ENCODE results near the gene ATG2A. TPM values are rescaled to one million over a fixed set of nuclear protein-coding genes. Genes with fewer than 3 reads are reported as not detected.

The ATG2A gene
- total and polyA plus RNA-seq, 8 donors, result 12.2 to 77.6 (median 26.6) TPM

DNA sequence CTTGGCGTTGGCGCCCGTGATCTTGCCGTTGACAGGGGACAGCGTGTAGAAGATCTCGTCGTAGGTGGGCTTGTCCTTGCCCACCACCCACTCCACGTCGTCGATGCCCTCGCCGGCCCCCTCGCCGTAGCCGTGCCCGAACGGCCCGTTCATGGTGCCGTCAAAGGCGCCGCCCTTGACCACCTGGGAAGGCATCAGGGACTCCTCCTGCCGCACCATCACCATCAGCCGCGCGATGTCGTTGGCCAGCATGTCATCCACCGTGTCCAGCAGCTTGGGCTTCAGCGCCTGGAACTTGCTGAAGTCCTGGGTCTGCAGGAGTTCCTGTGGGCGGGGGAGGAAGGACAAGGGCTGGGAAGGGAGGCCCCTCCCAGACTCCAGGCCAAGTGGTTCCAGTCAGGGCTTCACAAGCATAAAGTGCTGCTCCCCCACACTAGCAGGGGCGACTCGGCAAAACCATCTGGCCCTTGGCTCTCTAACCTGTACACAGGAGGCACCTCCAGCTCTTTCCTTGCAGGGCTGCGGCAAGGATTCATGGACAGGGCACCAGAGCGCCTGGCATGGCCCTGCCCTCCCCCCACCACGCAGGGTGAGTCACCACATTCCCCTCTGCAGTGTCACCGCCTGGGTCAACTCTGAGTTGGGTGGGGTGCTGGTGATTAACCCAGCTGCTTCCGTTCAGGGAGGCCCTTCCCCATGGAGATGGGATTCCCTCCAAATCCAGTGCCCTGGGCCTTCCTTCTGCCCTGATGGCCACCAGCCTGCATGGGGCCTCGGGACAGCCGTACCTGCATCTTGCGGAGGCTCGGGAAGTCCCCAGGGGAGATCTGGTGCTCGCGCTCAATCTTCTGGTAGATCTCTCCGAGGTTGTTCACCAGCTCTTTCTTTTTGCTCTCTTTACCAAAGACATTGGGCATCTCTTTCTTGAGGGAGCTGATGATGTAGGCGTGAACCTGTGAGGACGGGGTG, 62.2 kb downstream of the ATG2A start:
- Histone ChIP-seq H3K36me3 (peaks cover 37 to 52% (median 48%) of the 10 kb centered on the region in 4 donors), H3K4me3 (peak overlapping the region in 3 of 4 donors; percentile 2 to 17 (median 3)), H3K4me1 (peaks cover 93 to 99% (median 95%) of the 10 kb centered on the region in 4 donors), H3K27me3 (no peaks in the 10 kb centered on the region), H3K27ac (peak overlapping the region; percentile 44 to 94 (median 92)), H3K9me3 (no peaks in the 10 kb centered on the region)
- 68 to 75% (median 71%) methylated on average over 37 to 45 of the region's 45 CpGs for WGBS, 5 donors
- peak; percentile 82 to 92 for DNase-seq
- intact Hi-C loops (cut with DNase I; ENCODE audit: low total_unique reads), result no loop called here
- TF ChIP-seq EP300 (IDR thresholded peaks at IDR 0.05) (peak; percentile 80), POLR2AphosphoS5 (IDR thresholded peaks at IDR 0.05) (peak; percentile 91 to 97 (median 91))
- TF ChIP-seq, protein P1, sequence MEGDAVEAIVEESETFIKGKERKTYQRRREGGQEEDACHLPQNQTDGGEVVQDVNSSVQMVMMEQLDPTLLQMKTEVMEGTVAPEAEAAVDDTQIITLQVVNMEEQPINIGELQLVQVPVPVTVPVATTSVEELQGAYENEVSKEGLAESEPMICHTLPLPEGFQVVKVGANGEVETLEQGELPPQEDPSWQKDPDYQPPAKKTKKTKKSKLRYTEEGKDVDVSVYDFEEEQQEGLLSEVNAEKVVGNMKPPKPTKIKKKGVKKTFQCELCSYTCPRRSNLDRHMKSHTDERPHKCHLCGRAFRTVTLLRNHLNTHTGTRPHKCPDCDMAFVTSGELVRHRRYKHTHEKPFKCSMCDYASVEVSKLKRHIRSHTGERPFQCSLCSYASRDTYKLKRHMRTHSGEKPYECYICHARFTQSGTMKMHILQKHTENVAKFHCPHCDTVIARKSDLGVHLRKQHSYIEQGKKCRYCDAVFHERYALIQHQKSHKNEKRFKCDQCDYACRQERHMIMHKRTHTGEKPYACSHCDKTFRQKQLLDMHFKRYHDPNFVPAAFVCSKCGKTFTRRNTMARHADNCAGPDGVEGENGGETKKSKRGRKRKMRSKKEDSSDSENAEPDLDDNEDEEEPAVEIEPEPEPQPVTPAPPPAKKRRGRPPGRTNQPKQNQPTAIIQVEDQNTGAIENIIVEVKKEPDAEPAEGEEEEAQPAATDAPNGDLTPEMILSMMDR (IDR thresholded peaks at IDR 0.05), result no peak

DNA sequence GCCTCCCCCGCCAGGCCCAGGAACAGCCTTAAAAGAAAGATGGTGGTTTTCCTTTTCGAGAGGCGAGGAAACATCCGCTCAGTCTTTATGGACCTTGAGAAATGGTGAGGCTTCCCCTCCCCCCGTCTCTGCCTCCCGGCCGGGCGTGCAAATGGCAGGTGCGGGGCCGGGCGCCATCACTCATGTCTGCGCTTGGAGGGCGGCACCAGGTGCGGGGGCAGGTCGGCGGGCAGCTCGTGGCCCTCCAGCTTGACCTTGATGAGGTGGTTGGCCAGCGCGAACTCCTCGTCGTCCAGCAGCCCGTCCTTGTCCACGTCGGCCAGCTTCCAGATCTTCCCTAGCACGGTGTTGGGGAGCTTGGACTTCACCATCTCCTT, 62.9 kb downstream of the ATG2A start:
- peaks cover 30 to 45% (median 42%) of the 10 kb centered on the region in 4 donors for H3K36me3 ChIP-seq
- H3K4me1 ChIP-seq, result peaks cover 93 to 99% (median 97%) of the 10 kb centered on the region in 4 donors
- peak overlapping the region; percentile 2 to 94 (median 92) for H3K27ac ChIP-seq
- no peak for DNase-seq
- H3K4me3 ChIP-seq, result peak overlapping the region in 2 of 4 donors; percentile 2 to 17
- no peaks in the 10 kb centered on the region for H3K27me3 ChIP-seq
- 94 to 97% (median 96%) methylated on average over 24 to 25 of the region's 25 CpGs for WGBS, 5 donors
- TF ChIP-seq, protein P1 (IDR thresholded peaks at IDR 0.05), result no peak
- no peak for TF ChIP-seq POLR2A (IDR thresholded peaks at IDR 0.05)
- no peaks in the 10 kb centered on the region for H3K9me3 ChIP-seq
- intact Hi-C loops (cut with DNase I; ENCODE audit: low total_unique reads), result no loop called here

- Histone ChIP-seq H3K4me3 (peak overlapping the region in 1 of 4 donors; percentile 17), H3K4me1 (peaks cover 93 to 99% (median 97%) of the 10 kb centered on the region in 4 donors), H3K9me3 (no peaks in the 10 kb centered on the region), H3K36me3 (peaks cover 26 to 41% (median 37%) of the 10 kb centered on the region in 4 donors), H3K27ac (peak overlapping the region in 4 of 5 donors; percentile 90 to 94 (median 92)), H3K27me3 (no peaks in the 10 kb centered on the region)
- no peak for DNase-seq
- intact Hi-C loops (cut with DNase I; ENCODE audit: low total_unique reads), result no loop called here
- TF ChIP-seq EP300 (IDR thresholded peaks at IDR 0.05) (no peak), POLR2AphosphoS5 (IDR thresholded peaks at IDR 0.05) (no peak), POLR2A (IDR thresholded peaks at IDR 0.05) (no peak)
- TF ChIP-seq, protein P1 (IDR thresholded peaks at IDR 0.05), result no peak
- WGBS, 5 donors, result 70 to 83% (median 80%) methylated on average over 25 to 27 of the region's 27 CpGs
Observed at GRCh38 chr11:64853709-64854108, 63.3 kb downstream of the ATG2A start.

DNA sequence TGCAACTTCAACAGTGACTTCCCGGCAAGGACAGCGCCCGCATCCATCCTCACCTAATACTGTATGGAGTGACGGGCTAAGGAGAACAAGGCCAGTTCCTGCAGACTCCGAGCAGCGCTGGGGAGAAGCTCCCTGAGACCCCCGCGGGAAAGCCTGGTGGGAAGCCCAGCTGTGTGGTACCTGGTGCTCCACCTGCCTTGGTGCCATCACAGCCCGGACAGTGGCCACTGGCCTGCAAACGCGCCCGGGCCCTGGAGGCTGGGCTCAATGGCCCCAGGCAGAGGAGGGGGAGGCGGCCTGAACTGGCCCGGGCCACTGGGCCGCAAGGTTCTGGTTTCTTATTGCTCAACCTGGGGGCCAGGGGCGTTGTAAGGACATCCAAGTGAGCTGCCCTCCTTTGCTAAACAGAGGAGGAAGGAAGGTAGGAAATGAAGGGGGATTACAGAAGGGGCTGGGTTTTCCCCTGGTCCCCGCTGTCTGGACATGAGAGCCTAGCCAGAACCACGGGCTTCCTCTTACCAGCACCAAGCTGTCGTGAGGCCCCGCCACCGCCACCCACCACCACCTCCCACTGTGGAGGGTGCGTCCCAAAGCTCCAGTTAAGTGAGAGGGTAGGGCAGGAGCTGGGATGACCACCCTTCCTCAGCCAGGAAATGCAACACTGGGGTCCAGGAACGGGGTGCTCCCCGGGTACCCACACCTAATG, 64.1 kb downstream of the ATG2A start:
- no peaks in the 10 kb centered on the region for H3K9me3 ChIP-seq
- H3K27me3 ChIP-seq, result no peaks in the 10 kb centered on the region
- peaks cover 93 to 100% (median 97%) of the 10 kb centered on the region in 4 donors for H3K4me1 ChIP-seq
- peak overlapping the region in 4 of 5 donors; percentile 90 to 94 (median 92) for H3K27ac ChIP-seq
- H3K4me3 ChIP-seq, result no peak overlapping the region
- DNase-seq, result no peak
- WGBS, 5 donors, result 81 to 83% (median 82%) methylated on average over 10 to 24 of the region's 24 CpGs
- intact Hi-C loops (cut with DNase I; ENCODE audit: low total_unique reads), result no loop called here
- TF ChIP-seq POLR2AphosphoS5 (IDR thresholded peaks at IDR 0.05) (no peak), EP300 (IDR thresholded peaks at IDR 0.05) (no peak), POLR2A (IDR thresholded peaks at IDR 0.05) (no peak)
- TF ChIP-seq, protein P1 (IDR thresholded peaks at IDR 0.05), result no peak
- H3K36me3 ChIP-seq, result peaks cover 20 to 35% (median 31%) of the 10 kb centered on the region in 4 donors

All from stomach (tissue), 9 donors.